AG09319 (cell line): ENCODE measurements around the gene RAP1B.

Experiments used
- DNase-seq: peaks from one replicate; pipeline ENCODE4 v3.0.0-alpha.2; 2010; ENCODE audit warnings: low read depth; ENCODE audit errors: extremely low read depth
- TF ChIP-seq, protein P1 (sequence below): IDR thresholded peaks from 2 replicates; pipeline ENCODE4 v1.5.1; 2011; ENCODE audit warnings: low read depth, mild to moderate bottlenecking, inconsistent platforms, low read length, moderate library complexity

Gene RAP1B

DNA sequence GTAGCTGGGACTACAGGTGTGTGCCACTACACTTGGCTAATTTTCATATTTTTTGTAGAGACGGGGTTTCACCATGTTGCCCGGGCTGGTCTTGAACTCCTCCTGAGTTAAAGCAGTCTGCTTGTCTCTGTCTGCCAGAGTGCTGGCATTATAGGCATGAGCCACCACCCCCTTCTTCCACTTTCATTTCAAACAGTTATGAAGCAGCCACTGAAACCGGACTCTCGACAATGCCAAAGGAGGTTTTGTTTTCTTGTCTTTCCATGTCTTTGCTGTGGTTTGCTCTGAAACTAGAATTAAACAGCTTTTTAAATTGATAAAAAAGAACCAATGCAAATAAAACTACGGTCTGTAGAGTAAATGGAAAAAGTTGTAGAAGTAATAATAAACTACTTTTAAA lies 30.4 kb downstream of the RAP1B start:
- no peak for DNase-seq
- TF ChIP-seq, protein P1, sequence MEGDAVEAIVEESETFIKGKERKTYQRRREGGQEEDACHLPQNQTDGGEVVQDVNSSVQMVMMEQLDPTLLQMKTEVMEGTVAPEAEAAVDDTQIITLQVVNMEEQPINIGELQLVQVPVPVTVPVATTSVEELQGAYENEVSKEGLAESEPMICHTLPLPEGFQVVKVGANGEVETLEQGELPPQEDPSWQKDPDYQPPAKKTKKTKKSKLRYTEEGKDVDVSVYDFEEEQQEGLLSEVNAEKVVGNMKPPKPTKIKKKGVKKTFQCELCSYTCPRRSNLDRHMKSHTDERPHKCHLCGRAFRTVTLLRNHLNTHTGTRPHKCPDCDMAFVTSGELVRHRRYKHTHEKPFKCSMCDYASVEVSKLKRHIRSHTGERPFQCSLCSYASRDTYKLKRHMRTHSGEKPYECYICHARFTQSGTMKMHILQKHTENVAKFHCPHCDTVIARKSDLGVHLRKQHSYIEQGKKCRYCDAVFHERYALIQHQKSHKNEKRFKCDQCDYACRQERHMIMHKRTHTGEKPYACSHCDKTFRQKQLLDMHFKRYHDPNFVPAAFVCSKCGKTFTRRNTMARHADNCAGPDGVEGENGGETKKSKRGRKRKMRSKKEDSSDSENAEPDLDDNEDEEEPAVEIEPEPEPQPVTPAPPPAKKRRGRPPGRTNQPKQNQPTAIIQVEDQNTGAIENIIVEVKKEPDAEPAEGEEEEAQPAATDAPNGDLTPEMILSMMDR = no peak

DNA sequence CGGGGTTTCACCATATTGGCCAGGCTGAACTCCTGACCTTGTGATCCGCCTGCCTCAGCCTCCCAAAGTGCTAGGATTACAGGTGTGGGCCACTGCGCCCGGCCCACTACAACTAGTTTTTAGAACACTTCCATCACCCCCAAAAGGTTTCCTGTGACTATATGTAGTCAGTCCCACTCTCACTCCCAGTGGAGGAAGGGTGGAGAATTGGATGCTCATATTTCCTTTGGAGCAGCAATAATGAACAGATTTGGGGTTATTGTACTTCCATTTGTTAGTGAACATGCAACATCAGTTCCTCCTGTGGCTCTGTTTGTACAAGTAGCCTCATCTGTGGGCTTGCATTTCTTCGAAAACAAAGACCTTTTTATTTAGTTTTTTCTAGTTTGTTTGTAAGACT lies 35.8 kb downstream of the RAP1B start:
- TF ChIP-seq, protein P1 = no peak
- no peak for DNase-seq

DNA sequence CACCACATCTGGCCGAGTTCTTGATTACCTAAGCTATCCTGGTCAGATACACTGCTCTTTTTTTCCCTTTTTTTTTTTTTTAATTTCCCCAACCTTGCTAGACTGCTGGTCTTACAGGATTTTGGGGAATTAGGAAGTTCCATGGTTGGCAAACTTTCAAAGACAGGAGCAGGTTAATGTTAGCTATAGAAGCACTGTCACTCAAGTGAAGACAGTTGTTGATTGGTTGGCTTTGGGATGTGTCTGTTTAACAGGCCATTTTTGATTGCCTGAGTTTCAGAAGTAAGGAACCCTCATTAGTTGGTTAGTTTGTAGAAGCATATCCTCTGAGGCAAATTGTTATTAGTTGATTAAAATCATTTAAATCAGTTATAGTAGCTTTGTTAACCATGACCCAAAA lies 36.8 kb downstream of the RAP1B start:
- TF ChIP-seq, protein P1 = no peak
- DNase-seq = no peak

DNA sequence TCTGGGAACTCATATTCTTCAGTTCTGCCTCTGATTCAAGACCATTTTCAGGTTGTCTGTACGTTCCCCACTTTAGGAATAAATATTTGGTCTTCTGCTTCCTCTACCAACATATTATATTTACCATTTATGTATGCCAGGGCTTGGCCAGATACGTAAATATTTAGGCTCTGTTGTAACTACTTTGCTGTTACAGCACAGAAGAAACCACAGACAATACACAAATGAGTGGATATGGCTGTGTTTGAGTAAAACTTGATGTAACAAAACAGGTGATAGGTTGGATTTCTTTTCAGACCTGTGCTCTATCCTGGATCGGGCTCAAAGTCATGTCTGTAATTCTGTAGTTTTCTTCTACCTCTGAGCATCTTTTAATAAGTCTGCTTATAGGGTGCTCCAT lies 37.5 kb downstream of the RAP1B start:
- no peak for DNase-seq

DNA sequence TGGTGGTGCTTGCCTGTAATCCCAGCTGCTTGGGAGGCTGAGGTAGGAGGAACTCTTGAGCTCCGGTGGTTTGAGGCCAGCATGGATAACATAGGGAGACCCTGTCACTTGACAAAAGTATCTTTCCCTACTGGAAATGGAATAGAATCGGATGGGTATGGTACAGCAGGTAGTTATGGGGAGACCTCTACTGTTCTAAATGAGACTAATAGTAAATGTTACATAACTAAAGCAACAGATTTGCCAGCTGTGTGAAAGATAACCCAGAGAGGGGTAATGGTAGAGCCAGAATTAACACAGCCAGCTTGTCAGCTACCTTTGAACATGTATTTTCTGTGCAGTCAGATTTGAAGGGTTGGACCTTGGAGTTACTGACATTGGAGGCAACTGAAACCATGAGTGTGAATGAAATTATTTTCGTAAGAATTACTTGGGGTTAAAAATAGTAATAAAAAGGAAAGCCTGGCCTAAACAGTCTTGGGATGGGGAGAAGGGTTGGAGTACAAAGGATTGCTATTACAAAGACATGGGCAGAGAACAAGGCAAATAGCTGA lies 54.4 kb downstream of the RAP1B start:
- no peak for DNase-seq

More for the DNA sequence above, 37.5 kb downstream of the RAP1B start:
- TF ChIP-seq, protein P1 = no peak

DNA sequence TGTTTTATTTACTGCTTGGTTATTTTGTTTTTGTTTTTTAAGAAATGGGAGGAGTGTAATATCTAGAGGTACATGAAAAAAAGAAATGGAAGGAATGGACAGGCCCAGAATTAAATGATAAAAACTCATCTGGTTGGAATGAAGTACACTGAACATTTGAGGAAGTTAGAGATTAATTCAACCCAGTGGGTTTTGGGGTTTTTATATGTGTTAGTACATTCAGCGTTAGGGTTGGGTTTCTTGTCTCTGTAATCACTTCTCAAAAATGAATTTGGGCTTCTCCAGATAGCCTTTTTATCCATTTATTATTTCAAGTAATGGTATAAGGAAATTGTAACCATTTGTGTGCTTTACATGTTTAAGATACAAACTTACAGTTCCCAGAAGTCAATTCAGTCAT lies 56.6 kb downstream of the RAP1B start:
- TF ChIP-seq, protein P1 = no peak

More for the DNA sequence above, 54.4 kb downstream of the RAP1B start:
- TF ChIP-seq, protein P1 = no peak

DNA sequence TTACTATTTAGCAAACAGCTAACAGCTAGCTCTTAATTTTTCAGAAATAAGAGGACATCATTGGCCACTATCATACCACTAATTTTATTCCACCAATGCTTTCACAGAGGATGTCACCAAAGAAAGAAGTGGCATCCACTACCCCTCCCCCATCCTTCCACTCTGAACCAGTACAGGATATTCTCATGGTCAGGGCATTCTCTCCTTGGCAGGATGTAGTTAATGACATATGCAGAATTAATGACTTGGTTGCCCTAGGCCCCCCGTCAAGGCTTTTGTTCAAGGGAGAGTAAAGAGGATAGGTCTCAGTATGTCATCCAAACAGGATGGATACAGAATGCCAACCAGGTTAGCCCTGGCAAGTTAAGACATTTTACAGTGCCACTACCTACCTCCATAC lies 57.2 kb downstream of the RAP1B start:
- TF ChIP-seq, protein P1 = no peak
- DNase-seq = no peak

More for the DNA sequence above, 56.6 kb downstream of the RAP1B start:
- no peak for DNase-seq
